ENCODE data around the gene HS3ST4. TPM values are rescaled to one million over a fixed set of nuclear protein-coding genes. Genes with fewer than 3 reads are reported as not detected.

Gene HS3ST4
- total and polyA plus RNA-seq, 2 donors (not counting 1 experiment from before 2014, with no cell fraction given): not detected

DNA sequence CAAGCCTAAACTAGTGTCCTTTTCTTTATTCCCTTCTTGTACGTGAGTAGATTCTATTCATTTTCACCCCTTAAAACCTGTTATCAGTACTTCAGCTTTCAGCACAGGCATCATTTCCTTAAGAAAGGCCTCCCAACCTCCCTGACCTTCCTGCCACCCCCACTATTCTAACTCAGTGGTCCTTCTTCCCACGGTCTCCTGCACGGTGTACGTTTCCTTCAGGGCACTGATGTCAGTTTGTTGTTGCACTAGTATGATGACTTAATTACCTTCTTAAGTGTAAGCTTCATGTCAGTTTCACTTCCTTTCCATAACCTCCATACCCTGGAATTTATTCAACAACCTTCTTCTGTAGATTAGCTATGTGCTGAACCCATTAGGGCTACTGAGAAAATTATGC is 484.2 kb downstream of the HS3ST4 start:
- H3K79me2 ChIP-seq (ENCODE audit: control insufficient read depth, insufficient read depth, low read length): no peaks in the 10 kb centered on the region
- H3K4me1 ChIP-seq (ENCODE audit: control insufficient read depth, extremely low read depth, insufficient read depth, low read length): no peaks in the 10 kb centered on the region
- TF ChIP-seq, protein P1, sequence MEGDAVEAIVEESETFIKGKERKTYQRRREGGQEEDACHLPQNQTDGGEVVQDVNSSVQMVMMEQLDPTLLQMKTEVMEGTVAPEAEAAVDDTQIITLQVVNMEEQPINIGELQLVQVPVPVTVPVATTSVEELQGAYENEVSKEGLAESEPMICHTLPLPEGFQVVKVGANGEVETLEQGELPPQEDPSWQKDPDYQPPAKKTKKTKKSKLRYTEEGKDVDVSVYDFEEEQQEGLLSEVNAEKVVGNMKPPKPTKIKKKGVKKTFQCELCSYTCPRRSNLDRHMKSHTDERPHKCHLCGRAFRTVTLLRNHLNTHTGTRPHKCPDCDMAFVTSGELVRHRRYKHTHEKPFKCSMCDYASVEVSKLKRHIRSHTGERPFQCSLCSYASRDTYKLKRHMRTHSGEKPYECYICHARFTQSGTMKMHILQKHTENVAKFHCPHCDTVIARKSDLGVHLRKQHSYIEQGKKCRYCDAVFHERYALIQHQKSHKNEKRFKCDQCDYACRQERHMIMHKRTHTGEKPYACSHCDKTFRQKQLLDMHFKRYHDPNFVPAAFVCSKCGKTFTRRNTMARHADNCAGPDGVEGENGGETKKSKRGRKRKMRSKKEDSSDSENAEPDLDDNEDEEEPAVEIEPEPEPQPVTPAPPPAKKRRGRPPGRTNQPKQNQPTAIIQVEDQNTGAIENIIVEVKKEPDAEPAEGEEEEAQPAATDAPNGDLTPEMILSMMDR (conservative IDR thresholded peaks at IDR 0.05 in 1 of 2, IDR thresholded peaks at IDR 0.05 in 1 of 2; ENCODE audit: low read depth in 1 of 2, low read length in 2 of 2): no peak
- no peaks in the 10 kb centered on the region for H3K27me3 ChIP-seq (ENCODE audit: control insufficient read depth, insufficient read depth, low read length)
- H4K20me1 ChIP-seq (ENCODE audit: control insufficient read depth, extremely low read depth, insufficient read depth, low read length): no peaks in the 10 kb centered on the region
- H3K9ac ChIP-seq (ENCODE audit: insufficient read depth, low read length): no peak overlapping the region
- no peak overlapping the region for H3K27ac ChIP-seq (ENCODE audit: insufficient read depth, low read length)
- H3K4me3 ChIP-seq (replicated peaks in 1 of 4; ENCODE audit: control extremely low read depth in 1 of 4, insufficient read depth in 1 of 4, low read depth in 3 of 4, low read length in 4 of 4): no peak overlapping the region
- no peak overlapping the region for H2AFZ ChIP-seq (ENCODE audit: low read length)
- H3K9me3 ChIP-seq (ENCODE audit: control insufficient read depth, insufficient read depth, low read depth, low read length): no peaks in the 10 kb centered on the region
- no peaks in the 10 kb centered on the region for H3K36me3 ChIP-seq (ENCODE audit: control insufficient read depth, insufficient read depth, low read length)
- DNase-seq (ENCODE audit: low read depth in 2 of 2): no peak
- H3K4me2 ChIP-seq (ENCODE audit: extremely low read depth, insufficient read depth, low read length): no peak overlapping the region

DNA sequence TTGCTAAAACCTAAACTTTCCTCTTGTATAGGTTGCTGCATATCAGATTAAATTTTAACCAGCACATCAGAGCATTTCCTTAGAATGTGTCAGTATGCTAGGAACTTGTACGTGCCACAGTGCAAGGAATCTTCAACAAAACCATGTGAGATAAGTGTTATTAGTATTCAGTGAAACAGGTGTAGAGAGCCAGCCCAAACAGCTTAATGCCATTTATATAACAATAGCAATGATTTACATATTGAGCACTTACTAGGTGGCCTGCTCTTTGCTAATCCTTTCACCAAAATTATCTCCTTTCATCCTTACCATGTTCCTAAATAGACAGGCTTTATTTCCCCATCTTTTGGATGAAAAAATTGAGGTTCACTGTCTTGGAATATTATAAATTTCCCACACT is 485.7 kb downstream of the HS3ST4 start:
- Histone ChIP-seq H3K4me3 (replicated peaks in 1 of 4; ENCODE audit: control extremely low read depth in 1 of 4, insufficient read depth in 1 of 4, low read depth in 3 of 4, low read length in 4 of 4) (no peak overlapping the region), H4K20me1 (ENCODE audit: control insufficient read depth, extremely low read depth, insufficient read depth, low read length) (no peaks in the 10 kb centered on the region), H3K9ac (ENCODE audit: insufficient read depth, low read length) (no peak overlapping the region), H3K4me1 (ENCODE audit: control insufficient read depth, extremely low read depth, insufficient read depth, low read length) (no peaks in the 10 kb centered on the region), H3K27me3 (ENCODE audit: control insufficient read depth, insufficient read depth, low read length) (no peaks in the 10 kb centered on the region), H3K79me2 (ENCODE audit: control insufficient read depth, insufficient read depth, low read length) (no peaks in the 10 kb centered on the region), H3K36me3 (ENCODE audit: control insufficient read depth, insufficient read depth, low read length) (no peaks in the 10 kb centered on the region), H3K4me2 (ENCODE audit: extremely low read depth, insufficient read depth, low read length) (no peak overlapping the region), H2AFZ (ENCODE audit: low read length) (no peak overlapping the region), H3K9me3 (ENCODE audit: control insufficient read depth, insufficient read depth, low read depth, low read length) (no peaks in the 10 kb centered on the region), H3K27ac (ENCODE audit: insufficient read depth, low read length) (no peak overlapping the region)
- no peak for DNase-seq (ENCODE audit: low read depth in 2 of 2)
- TF ChIP-seq, protein P1 (conservative IDR thresholded peaks at IDR 0.05 in 1 of 2, IDR thresholded peaks at IDR 0.05 in 1 of 2; ENCODE audit: low read depth in 1 of 2, low read length in 2 of 2): no peak
- no peak for TF ChIP-seq EZH2 (IDR thresholded peaks at IDR 0.05; ENCODE audit: low read length, missing control alignments)

DNA sequence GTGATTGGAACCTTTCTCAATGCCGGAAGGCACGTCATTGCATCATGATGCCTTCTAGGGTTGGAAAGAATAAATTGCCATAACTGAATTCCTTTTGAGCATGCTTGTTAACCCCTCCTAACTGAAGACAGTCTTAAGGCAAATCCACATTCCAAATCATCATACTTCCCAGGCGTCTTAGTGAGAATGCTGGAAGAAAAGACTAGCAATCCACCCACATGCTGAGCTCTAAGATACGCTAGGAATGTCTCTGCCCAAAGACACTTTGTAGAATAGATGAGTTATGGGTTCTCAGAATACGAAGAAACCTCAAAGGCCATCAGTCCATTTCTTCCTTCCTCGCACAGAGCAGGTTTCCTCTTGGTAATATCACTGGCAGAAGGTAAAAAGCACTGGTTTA is 486.5 kb downstream of the HS3ST4 start:
- no peaks in the 10 kb centered on the region for H4K20me1 ChIP-seq (ENCODE audit: control insufficient read depth, extremely low read depth, insufficient read depth, low read length)
- H3K4me3 ChIP-seq (replicated peaks in 1 of 4; ENCODE audit: control extremely low read depth in 1 of 4, insufficient read depth in 1 of 4, low read depth in 3 of 4, low read length in 4 of 4): no peak overlapping the region
- no peaks in the 10 kb centered on the region for H3K36me3 ChIP-seq (ENCODE audit: control insufficient read depth, insufficient read depth, low read length)
- DNase-seq (ENCODE audit: low read depth in 2 of 2): no peak
- H3K27ac ChIP-seq (ENCODE audit: insufficient read depth, low read length): no peak overlapping the region
- H3K9ac ChIP-seq (ENCODE audit: insufficient read depth, low read length): no peak overlapping the region
- no peak overlapping the region for H3K4me2 ChIP-seq (ENCODE audit: extremely low read depth, insufficient read depth, low read length)
- H3K27me3 ChIP-seq (ENCODE audit: control insufficient read depth, insufficient read depth, low read length): no peaks in the 10 kb centered on the region
- H3K79me2 ChIP-seq (ENCODE audit: control insufficient read depth, insufficient read depth, low read length): no peaks in the 10 kb centered on the region
- H3K4me1 ChIP-seq (ENCODE audit: control insufficient read depth, extremely low read depth, insufficient read depth, low read length): no peaks in the 10 kb centered on the region
- no peak overlapping the region for H2AFZ ChIP-seq (ENCODE audit: low read length)
- TF ChIP-seq, protein P1 (conservative IDR thresholded peaks at IDR 0.05 in 1 of 2, IDR thresholded peaks at IDR 0.05 in 1 of 2; ENCODE audit: low read depth in 1 of 2, low read length in 2 of 2): no peak
- no peak for TF ChIP-seq EZH2 (IDR thresholded peaks at IDR 0.05; ENCODE audit: low read length, missing control alignments)
- H3K9me3 ChIP-seq (ENCODE audit: control insufficient read depth, insufficient read depth, low read depth, low read length): no peaks in the 10 kb centered on the region
